Amniotic stem cell (primary cell): ENCODE results near the gene CHMP1A.
"Not testable (repeated sequence)": the region's sequence is repeated elsewhere in the genome, so short reads cannot be mapped to it uniquely, and the experiment has no call there.

Experiments
- DNase-seq: peaks from one replicate; lab custom pipeline; 2025; lab: John Stamatoyannopoulos, UW

The CHMP1A gene

DNA sequence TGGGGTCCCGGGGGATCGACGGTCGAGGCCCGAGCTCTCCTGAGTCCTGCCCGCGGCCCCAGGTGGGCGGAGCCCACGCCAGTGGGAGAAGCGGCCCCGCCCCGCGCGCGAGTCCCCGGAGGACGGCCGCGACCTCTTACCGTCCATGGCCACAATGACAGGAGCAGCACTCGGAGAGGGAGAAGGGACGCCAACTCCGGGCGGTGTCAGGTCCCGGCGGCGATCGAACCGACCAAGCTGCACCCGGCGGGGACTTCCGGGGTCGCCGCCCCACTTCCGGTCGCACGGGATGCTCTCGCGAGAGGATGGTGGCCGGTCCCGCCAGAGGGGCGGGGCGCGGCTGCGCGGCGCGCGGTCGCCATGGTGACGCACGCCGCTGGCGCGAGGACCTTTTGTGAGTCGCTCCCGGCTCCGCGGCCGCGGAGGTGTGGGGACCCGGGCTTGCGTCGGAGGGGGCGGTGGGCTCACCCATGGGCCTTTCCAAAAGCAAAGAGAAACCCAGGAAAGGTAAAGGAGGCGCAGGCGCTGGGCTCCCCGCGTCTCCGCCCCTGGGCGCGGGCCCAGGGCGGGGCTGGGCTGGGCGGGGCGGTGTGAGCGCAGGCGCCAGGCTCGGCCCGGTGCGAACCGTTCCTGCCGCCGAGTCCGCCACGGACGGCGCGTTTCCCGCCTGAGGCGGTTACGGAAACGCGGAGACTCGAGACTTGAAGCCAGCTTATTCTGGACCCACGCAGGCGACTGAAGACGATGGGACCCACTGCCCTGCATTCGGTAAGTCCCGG is at the start of gene CHMP1A, which contains the start of gene SPATA33:
Gene CHMP1A (minus strand): TSS at position 267 of the 779 bp plus-strand sequence. CDS start 120 bp downstream, at position 147.
Gene SPATA33 (plus strand): TSS at position 395 of the 779 bp plus-strand sequence. CDS start 76 bp downstream, at position 471.
- peak; percentile 27 for DNase-seq

DNA sequence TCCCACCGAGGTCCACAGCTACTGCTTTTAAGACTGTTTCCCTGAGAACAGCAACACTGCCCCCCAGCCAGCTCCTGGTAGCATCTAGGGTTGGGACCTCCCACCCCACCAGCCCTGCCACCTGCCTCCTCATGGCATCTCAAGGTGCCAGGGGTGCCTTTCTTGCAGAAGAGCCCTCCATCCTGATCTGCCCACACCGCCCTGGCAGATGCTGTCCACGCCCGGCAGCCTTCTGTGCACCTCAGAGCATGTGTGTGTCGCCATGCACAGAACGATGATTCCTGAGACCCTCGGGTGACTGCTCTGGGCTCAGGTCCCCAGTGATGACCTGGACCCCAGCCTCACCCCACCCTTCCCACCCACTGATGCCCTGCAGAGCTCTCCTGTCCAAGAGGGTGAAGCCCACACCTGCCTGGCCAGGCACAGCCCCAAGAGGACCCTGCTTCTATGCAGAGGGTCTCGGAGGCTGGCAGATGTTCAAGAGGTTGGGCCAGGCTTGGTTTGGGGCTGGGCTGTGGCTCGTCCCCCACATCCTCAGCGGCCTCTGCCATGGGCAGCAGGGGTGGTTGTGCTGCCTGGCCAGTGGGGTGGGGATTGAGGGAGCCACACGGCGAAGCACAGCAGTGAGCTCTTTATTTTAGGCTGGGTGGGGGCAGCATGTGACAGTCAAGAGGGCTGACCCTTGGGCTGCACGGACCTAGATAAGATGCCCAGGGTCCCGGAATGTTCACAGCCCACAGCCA is 49.2 kb upstream of the CHMP1A start:
- DNase-seq: no peak

DNA sequence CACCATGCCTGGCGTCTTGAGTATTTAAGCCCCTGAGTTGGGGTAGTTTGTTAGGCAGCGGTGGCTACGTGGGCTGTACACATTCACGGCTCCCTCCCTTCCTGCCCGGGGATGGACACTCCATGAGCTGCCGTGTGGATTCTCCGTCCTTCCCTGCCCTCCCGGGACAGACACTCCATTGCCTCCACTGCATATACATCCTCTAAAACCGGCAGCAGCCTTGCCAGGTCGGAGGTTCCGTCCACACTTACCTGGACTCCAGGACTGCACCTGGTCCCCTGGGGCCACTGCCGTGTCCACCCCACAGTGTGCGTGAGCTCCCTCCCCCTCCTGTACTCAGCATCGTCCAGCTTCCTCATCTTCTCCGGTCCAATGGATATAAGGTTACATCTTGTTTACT is 47.5 kb upstream of the CHMP1A start:
- no peak for DNase-seq

DNA sequence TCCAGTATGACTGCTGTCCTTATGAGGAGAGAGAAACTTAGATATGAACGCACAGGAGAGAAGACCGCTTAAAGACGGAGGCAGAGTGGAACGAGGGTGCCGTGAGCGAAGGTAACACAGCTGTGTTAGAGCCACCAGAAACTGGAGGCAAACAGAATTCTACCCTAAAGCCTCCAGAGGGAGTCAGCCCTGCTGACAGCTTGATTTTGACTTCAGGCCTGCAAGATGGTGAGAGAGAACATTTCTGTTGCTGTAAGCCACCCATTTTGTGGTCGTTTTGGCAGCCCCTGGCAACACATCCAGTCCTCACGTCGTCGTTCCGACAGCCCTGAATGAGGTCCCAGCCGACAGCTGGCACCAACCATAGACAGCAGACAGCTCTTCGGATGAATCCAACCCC is 46.8 kb upstream of the CHMP1A start:
- no peak for DNase-seq

DNA sequence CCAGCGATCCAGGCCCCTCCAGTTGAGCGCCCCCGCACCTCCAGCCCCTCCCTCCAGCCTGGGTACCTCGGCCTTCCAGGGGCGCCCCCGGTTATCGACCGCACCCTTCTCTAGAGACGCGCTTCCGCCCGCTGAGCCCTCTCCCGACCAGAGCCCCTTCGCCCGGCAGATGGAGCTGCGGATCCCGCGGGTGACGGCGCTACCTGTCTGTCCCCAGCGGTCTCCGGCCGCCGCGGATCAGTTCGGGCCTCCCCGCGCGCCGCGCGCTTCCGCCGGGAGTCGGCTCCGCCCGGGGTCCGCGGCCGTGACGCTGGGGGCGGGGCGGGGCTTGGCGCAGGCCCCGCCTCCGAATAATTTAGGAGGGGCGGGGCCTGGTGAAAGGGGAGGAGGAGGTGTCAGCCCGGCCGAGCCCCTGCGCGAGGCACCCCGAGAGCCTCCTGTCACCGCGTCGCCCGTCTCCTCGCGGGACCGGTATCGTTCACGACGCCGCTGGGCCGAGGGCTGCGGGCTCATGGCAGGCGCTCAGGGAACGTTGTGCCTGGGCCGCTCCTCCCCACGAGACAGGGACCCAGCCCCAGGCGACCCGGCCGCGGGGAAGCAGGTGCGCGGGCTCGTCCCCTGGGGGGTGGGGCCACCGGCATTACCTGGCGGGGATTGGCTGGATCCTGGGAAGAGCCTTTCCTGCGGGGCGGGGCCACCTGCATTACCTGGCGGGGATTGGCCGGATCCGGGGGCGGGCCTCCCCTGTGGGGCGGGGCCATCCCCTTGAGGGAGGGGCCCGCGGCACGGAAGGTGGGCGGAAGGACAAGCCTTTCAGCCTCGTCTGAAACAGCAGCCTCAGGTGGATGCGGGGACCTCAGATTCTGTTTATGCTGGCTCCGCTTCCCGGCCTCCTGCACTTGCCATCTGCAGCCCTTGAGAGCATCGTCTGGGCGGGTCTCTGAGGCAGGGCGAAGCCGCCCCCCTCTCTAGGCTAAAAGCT is 44.2 kb upstream of the CHMP1A start, which contains the start of gene SPATA2L:
Gene SPATA2L (minus strand): TSS at position 281 of the 982 bp plus-strand sequence. CDS start 473 bp downstream, outside the sequence.
- no peak for DNase-seq

DNA sequence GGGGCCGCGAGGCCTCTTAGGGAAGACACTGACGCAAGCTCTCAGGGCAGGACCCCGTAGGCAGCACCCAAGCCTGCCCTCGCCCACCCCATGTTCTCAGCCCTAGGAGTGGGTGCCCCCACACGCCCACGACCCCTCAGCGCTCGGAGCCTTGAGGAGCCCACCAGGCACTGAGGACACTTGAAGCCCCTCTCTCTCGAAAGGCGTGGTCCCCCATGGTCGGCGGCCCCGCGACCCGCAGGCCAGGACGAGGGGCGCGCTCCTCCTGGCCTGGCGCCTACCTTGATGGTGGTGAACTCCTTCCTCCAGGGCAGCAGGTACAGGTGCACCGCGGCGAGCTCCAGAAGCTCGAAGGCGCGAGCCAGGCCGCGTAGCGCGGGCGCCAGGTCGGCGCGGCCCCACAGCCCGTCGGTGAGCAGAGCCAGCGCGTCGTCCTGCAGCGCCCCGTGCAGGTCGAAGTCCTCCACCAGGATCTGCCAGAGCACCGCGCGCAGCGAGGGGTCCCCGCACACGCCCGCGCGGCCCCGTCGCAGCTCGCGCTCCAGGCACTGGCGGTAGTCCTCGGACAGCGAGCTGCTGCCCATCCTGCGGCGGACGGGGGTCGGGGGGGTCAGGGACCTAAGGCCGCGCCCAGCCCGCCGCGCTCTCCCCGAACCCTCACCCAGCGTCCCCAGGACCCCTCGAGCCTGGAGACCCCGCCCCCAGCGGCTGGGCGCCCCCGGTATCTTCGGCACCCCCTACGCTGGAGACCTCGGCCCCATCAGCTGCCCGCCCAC is 43.3 kb upstream of the CHMP1A start:
- DNase-seq: no peak

DNA sequence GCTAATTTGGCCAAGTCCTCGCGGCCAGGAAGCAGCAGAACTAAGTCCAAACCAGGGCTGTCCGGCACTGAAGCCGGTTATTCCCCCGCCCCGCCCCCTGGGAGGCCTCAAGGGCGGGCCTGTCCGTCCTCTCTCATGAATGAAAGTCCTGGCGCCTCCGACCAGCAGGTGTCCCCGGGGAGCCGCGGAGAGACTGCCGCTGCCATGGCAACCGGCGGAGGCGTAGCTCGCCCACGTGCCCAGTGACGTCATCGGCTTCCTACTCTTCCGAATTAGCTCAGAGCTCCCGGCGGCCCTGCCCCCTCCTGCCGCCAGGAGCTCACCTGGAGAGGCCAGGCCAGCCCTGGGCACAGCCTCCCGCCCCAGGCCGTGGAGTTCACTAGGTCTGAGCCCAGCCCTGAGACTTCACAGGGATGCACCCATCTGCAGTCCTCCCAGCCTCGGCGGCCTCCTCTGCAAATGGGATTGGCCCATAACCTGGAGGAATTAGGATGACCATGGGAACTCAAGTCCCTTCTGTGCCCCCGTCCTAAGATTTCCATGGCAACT is 42.7 kb upstream of the CHMP1A start:
- DNase-seq: peak; percentile 99

DNA sequence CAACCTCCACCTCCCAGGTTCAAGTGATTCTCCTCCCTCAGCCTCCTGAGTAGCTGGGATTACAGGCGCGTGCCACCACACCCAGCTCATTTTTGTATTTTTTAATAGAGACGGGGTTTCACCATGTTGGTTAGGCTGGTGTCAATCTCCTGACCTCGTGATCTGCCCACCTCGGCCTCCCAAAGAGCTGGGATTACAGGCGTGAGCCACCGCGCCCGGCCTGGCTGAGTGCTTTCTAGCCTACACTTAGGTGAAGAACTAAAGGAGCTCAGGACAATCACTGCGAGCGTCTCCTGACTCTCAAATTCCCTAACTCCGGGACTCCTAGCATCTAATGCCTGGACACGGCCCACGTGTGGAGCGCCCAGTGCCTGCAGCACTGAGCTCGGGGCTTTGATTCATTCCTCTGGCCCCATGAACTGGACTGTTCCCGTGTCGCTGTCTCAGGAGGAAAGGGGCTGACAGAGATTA is 42.2 kb upstream of the CHMP1A start:
- not testable (repeated sequence) for DNase-seq

DNA sequence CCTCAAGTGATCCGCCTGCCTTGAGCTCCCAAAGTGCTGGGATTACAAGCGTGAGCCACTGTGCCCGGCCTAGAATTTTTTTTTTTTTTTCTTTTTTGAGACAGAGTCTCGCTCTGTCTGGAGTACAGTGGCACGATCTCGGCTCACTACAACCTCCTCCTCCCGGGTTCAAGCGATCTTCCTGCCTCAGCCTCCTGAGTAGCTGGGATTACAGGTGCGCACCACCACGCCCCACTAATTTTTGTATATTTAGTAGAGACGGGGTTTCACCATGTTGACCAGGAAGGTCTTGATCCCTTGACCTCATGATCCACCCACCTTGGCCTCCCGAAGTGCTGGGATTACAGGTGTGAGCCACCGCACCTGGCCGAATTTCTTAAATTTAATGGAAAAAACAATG is 41.2 kb upstream of the CHMP1A start:
- not testable (repeated sequence) for DNase-seq

DNA sequence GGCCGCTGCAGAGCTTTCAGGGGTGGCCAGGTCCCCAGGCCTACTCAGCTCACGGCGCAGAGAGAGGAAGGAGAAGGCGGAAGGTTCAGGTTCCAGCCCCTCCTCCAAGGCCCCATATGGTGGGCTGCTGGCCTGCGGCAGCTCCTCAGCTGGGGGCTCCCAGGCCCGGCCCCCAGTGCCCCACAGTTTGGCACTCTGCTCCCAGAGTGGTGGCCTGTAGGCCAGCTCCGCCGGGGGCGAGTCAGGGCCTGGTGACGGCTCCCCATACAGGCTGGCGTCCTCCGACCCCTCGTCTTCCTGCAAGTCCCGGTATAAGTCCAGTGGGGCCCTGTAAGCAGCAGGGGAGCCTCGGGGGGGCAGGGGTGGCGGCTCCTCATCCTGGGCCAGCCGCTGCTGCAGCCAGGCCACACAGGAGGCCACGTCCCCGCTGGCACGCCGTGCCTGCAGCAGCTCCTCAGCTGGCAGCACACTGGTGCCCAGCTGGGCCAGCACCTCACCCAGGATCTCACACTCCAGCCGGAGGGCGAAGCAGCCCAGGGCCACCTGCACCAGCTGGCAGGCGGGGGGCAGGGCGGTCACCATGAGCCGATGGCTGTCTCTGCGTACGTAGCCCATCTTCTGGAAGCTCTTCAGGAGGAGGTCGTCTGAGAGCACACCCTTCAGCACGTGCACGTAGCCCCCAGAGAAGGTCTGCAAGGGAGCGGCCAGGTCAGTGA is 40.3 kb upstream of the CHMP1A start:
- DNase-seq: no peak

DNA sequence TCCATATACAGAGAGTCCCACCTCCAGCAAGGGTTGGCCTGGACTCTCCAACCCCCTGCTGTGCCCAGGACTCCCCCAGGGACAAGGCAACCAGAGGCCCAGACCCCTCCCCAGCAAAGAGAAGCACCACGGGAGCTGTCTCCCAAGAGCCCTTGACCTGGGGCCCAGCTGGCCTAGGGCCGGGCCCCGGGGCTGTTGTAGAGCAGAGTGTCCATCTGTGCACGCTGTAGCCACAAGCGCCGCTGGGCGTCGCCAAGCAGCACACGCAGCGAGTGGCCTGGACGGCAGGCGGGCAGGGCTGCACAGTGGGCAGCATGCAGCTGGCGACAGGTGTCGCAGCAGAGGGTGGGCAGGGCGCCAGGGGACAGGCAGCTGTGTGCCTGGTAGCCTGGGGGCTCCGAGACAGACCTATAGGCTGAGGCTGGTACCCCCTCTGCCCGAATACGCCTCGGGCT is 39.7 kb upstream of the CHMP1A start:
- DNase-seq: no peak

DNA sequence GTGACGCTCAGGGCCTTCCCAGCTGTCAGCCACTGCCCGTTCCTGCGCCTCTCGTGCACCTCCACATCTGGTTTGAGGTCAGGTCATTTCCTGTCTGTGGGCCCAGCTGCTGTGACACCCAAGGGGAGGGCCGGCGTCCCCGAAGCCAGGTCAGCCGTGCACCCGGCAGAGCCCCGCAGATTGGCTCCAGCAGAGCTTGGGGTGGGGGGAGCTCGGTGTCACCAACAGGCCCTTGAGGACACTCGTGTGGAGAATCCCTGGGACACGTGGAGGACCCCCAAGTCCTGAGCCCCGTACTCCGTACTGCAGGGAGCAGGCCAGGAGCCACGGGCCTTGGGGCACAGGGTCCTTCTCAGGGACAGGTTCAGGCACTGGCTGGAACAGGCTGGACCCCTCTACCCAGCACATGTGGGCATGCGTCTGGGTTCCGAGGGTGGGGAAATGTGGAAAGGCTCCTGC is 39.2 kb upstream of the CHMP1A start:
- no peak for DNase-seq

DNA sequence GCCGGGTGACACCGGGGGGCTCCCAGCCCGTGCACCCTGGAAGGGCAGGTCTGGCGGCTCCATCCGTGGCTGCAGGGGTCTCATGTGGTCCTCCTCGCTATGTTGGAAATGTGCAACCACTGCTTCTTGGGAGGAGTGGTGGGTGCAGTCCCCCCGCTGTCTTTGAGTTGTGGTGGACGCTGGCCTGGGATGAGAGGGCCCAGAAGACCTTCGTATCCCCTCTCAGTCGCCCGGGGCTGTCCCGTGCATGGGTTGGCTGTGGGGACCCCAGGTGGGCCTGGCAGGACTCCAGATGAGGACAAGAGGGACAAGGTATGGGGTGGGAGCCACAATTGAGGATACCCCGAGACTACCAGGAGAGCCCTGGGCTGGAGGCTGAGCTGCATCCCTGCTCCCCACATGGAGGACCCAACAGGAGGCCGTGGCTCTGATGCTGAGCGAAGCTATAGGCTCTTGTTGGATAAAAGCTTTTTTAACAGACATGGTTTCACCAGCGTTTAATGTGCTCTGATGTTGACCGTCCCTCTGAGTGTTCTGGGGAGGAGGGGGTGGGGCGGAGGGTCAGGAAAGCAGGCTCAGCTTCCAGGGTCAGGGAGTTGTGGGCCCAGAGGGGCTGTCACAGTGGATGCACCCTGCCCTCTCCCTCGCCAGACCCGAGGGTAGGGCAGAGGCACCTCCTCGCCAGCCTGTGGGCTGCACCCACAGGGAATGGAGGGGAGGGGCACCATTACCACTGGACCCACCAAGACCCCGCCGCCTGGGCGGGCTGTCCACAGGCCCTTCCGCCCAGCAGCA is 38.6 kb upstream of the CHMP1A start:
- DNase-seq: no peak

DNA sequence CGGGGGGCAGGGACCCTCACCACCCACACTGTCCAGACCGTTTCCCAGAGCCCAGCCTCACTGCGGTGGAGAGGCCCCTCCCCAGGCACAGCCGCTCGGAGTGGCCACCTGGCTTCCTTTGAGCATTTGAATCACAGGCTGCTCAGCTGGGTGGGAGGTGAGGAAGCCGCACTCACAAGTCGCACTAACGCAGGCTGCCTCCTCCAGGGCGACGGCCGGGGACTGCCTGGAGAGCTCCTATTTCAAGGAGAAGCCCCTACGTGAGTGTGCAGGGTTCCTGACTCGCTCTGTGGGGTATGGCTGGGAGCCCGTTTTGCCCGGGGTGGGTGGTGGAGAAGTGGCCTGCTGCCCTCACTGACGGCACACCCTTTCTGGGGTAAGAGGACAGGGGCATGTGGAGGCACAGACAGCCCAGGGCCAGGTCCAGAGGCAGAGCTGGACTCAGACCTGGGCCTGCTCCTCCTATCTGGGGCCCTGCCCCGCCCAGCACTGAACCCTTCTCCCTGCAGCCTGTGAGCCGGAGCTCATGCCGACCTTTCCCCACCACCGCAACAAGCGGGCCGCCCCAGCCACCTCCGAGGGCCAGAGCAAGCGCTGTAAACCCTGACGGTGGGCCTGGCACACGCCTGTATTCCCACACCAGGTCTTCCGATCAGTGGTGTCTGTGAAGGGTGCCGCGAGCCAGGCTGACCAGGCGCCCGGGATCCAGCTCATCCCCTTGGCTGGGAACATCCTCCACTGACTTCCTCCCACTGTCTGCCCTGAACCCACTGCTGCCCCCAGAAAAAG is 37.8 kb upstream of the CHMP1A start:
- no peak for DNase-seq

DNA sequence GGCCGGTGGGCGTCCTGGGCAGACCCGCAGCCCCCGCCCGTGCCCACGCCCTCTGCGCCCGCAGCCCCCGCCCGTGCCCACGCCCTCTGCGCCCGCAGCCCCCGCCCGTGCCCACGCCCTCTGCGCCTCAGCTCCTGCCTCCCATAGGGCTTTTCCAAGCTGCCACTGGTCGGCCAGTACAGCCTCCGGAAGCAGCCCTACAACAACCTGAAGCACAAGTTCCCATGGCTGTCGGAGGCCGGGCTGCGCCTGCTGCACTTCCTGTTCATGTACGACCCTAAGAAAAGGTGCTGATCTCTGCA is 37.2 kb upstream of the CHMP1A start:
- not testable (repeated sequence) for DNase-seq

DNA sequence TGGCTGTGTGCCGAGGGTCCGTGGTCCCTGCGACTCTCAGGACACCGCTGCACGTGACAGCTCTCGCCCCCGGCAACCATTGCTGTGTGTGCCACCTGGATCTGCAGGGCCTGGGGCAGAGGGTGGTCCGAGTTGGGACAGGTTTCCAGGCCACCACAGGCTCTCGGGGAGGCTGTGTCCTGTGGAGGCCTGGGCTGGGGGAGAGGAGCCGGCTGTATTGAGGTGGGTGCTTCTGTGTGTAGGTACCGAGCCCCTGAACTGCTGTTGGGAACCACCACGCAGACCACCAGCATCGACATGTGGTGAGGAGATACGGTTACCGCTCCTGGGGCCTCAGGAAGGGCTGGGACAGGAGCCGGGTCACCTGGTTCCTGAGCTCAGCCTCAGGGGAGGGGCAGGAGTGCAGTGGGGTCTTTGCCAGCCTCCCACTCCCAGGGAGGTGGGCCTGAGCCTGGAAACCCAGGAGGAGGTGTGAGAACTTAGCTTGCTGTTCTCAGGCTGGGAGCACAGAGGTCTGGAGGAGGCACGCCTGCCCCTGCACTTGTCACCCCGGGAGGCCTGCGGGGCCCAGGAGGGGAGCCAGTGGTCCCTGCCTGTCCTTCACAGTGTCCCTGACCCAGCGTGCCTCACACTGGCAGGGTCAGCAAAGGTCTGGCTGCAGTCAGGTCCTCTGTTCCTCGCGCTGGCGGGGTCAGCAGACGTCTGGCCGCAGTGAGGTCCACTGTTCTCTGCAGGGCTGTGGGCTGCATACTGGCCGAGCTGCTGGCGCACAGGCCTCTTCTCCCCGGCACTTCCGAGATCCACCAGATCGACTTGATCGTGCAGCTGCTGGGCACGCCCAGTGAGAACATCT is 36.6 kb upstream of the CHMP1A start:
- DNase-seq: no peak

DNA sequence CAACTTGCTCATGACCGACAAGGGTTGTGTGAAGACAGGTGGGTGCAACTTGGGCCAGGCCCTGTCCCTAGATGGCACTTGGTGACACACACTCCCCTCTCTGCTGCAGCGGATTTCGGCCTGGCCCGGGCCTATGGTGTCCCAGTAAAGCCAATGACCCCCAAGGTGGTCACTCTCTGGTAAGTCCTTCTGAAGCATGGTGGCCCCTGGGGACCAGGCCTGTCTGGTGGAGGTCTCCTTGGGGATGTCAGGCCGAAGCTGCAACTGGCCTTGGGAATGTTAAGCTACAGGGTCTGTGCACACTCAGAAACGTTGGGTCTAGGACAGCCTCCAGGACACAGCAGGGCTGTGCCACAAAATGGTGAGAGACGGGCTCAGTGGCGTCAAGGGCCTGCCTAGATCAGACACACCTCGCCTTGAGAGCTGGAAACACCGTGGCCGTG is 35.8 kb upstream of the CHMP1A start:
- DNase-seq: no peak
